ENCODE results near the gene NOS1AP.

NOS1AP gene

GRCh38 chr1:162381383-162381782, 311.9 kb downstream of the NOS1AP start, which contains the start of gene C1orf226:
C1orf226 (plus strand) TSS chr1:162381728; CDS start chr1:162381902, 174 bp downstream.
- Mint-ChIP-seq H3K36me3 (no peaks in the 10 kb centered on the region), H3K9me3 (no peaks in the 10 kb centered on the region), H3K27ac (no peak within 1 kb of the TSS), H3K4me1 (no peaks in the 10 kb centered on the region), H3K4me3 (no peak within 1 kb of the TSS)
- DNase-seq (ENCODE audit: low spot score in 2 of 2) (no peak), ATAC-seq (no peak)

DNA sequence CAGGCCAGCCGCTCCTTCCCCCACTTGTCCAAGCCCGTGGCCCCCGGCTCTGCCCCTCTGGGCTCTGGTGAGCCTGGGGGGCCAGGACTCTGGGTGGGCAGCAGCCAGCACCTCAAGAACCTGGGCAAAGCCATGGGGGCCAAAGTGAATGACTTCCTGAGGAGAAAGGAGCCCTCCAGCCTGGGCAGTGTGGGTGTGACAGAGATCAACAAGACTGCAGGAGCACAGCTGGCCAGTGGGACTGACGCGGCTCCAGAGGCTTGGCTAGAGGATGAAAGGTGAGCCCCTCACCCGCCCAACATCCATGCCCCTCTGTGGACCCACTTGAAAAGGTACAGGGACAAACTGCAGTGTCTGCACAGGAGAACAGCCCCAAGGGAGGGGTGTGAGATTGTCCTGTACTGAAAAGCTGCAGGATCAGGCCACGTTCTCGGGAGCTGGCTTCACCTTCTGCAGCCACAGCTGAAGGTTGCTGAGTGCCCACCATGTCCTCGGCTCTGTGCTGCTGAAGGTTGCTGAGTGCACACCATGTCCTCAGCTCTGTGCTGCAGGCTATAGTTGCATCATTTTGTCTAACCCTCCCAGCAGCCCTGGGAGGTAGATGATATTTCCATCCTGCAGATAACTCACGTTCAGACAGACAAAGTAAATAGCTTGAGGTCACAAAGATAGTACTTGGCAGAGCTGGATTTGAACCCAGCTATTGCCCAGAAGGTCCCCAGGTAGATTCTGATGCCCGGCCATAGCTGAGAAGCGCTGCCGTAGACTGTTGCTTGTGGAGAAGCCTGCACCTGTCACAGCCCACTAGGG, 312.7 kb downstream of the NOS1AP start:
- no peak for DNase-seq (ENCODE audit: low spot score in 2 of 2)
- Mint-ChIP-seq H3K4me1 (no peaks in the 10 kb centered on the region), H3K4me3 (no peak overlapping the region), H3K27ac (no peak overlapping the region), H3K9me3 (no peaks in the 10 kb centered on the region), H3K36me3 (no peaks in the 10 kb centered on the region)
- no peak for ATAC-seq

DNA sequence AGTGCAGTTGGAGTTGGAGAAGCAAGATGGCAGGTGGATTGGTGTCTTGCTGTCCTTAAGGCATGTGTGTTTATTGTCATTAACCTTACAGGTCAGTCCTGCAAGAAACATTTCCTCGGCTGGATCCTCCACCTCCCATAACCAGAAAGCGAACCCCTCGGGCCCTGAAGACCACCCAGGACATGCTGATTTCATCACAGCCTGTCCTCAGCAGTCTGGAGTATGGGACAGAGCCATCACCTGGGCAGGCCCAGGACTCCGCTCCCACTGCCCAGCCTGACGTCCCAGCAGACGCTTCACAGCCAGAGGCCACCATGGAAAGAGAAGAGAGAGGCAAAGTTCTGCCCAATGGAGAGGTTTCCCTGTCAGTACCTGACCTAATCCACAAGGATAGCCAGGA, 313.6 kb downstream of the NOS1AP start:
- no peak overlapping the region for H3K4me3 Mint-ChIP-seq
- ATAC-seq (no peak), DNase-seq (ENCODE audit: low spot score in 2 of 2) (no peak)
- no peaks in the 10 kb centered on the region for H3K4me1 Mint-ChIP-seq
- H3K9me3 Mint-ChIP-seq, result no peaks in the 10 kb centered on the region
- H3K27ac Mint-ChIP-seq, result no peak overlapping the region
- no peaks in the 10 kb centered on the region for H3K36me3 Mint-ChIP-seq

DNA sequence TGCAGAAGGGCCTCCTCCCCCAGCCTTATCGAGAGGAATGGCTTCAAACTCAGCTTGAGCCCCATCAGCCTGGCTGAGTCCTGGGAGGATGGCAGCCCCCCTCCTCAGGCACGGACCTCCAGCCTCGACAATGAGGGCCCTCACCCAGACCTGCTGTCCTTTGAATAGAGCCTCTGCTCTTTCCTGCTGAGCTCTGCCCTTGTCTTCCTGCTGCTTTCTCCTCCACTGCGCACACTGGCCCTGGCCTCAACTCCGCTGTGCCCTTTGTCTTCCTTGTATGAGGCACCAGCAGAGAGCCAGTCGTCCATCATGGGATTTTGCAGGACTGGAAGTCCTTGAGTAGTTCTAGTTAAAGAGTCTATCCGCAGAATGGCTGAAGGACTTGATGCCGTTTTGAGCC, 314.0 kb downstream of the NOS1AP start:
- DNase-seq (ENCODE audit: low spot score in 2 of 2) (no peak), ATAC-seq (no peak)
- H3K4me3 Mint-ChIP-seq, result no peak overlapping the region
- no peaks in the 10 kb centered on the region for H3K36me3 Mint-ChIP-seq
- H3K4me1 Mint-ChIP-seq, result no peaks in the 10 kb centered on the region
- no peaks in the 10 kb centered on the region for H3K9me3 Mint-ChIP-seq
- H3K27ac Mint-ChIP-seq, result no peak overlapping the region

- H3K4me1 Mint-ChIP-seq, result no peaks in the 10 kb centered on the region
- DNase-seq (ENCODE audit: low spot score in 2 of 2) (no peak), ATAC-seq (no peak)
- no peaks in the 10 kb centered on the region for H3K36me3 Mint-ChIP-seq
- H3K27ac Mint-ChIP-seq, result no peak overlapping the region
- no peak overlapping the region for H3K4me3 Mint-ChIP-seq
- H3K9me3 Mint-ChIP-seq, result no peaks in the 10 kb centered on the region
These were observed 314.6 kb downstream of the NOS1AP start for GRCh38 chr1:162384116-162384515.

DNA sequence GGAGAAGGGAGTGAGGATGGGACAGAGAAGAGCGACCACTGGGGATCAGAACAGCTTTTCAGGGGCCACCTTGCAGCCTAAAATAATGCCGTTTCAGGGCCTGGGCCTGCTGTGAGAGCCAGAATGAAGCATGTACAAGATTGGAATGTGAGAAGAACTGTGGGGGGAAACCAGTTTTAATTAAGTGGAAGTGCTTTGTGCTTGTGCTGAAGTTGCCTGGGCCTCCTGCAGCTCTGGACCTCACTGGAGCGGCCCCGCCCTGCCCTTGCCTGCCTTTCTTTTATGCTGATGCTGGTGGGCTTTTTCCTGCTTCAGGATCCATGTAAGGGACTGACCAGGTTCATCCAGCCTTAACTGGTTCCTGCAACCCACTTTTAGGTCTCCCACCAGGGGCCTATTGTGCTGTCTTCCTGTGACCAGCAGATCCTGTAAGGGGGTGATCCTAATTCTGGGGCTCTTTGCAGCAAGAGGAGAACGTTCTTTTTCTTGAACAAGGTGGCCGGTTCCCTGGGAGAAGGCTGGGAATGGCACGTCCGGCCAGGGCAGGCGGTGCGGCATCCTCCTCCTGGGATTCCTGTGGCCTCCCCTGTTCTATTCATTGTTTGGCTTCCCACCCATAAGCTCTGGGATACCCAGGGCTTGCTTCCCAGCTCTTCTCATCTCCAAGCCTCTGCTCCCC, 315.2 kb downstream of the NOS1AP start:
- Mint-ChIP-seq H3K4me1 (no peaks in the 10 kb centered on the region), H3K9me3 (no peaks in the 10 kb centered on the region), H3K27ac (no peak overlapping the region), H3K4me3 (no peak overlapping the region), H3K36me3 (no peaks in the 10 kb centered on the region)
- no peak for DNase-seq (ENCODE audit: low spot score in 2 of 2)
- no peak for ATAC-seq

- no peak overlapping the region for H3K27ac Mint-ChIP-seq
- H3K4me3 Mint-ChIP-seq, result no peak overlapping the region
- DNase-seq (ENCODE audit: low spot score in 2 of 2) (no peak), ATAC-seq (no peak)
- H3K36me3 Mint-ChIP-seq, result no peaks in the 10 kb centered on the region
- H3K4me1 Mint-ChIP-seq, result no peaks in the 10 kb centered on the region
- H3K9me3 Mint-ChIP-seq, result no peaks in the 10 kb centered on the region
These were observed 315.8 kb downstream of the NOS1AP start for GRCh38 chr1:162385280-162385623.

DNA sequence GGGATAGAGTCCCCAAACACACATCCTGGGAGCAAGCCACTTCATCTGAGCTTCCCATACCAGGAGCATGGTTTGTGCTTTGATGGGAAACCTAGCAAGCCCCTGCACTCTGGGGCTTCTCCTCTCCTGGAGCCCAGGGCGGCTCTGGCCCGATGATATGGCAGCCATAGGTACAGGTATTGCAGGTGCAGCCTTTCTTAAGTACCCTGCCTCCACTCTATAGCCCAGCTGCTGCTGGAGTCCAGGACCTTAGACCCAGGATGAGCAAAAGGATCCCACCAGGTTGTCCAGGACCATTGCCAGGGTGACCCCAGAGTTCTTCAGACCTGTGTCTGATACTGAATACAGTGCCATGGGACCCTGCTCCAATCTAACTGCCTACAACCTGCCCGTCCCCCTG, 316.2 kb downstream of the NOS1AP start:
- Mint-ChIP-seq H3K4me1 (no peaks in the 10 kb centered on the region), H3K4me3 (no peak overlapping the region), H3K9me3 (no peaks in the 10 kb centered on the region), H3K27ac (no peak overlapping the region), H3K36me3 (no peaks in the 10 kb centered on the region)
- no peak for ATAC-seq
- DNase-seq (ENCODE audit: low spot score in 2 of 2), result no peak

GRCh38 chr1:162386292-162387225, 317.1 kb downstream of the NOS1AP start:
- Mint-ChIP-seq H3K36me3 (no peaks in the 10 kb centered on the region), H3K27ac (no peak overlapping the region)

GRCh38 chr1:162387226-162388082, 318.0 kb downstream of the NOS1AP start:
- Mint-ChIP-seq H3K4me3 (no peak overlapping the region), H3K9me3 (no peaks in the 10 kb centered on the region), H3K4me1 (no peaks in the 10 kb centered on the region), H3K36me3 (no peaks in the 10 kb centered on the region), H3K27ac (no peak overlapping the region)
- ATAC-seq (no peak), DNase-seq (ENCODE audit: low spot score in 2 of 2) (no peak)

More at GRCh38 chr1:162386292-162387225, 317.1 kb downstream of the NOS1AP start:
- H3K4me3 Mint-ChIP-seq, result no peak overlapping the region
- H3K4me1 Mint-ChIP-seq, result no peaks in the 10 kb centered on the region
- H3K9me3 Mint-ChIP-seq, result no peaks in the 10 kb centered on the region
- DNase-seq (ENCODE audit: low spot score in 2 of 2), result no peak
- no peak for ATAC-seq

GRCh38 chr1:162388083-162388594, 318.6 kb downstream of the NOS1AP start:
- ATAC-seq (no peak), DNase-seq (ENCODE audit: low spot score in 2 of 2) (no peak)
- Mint-ChIP-seq H3K36me3 (no peaks in the 10 kb centered on the region), H3K27ac (no peak overlapping the region), H3K4me1 (no peaks in the 10 kb centered on the region), H3K9me3 (no peaks in the 10 kb centered on the region), H3K4me3 (no peak overlapping the region)

DNA sequence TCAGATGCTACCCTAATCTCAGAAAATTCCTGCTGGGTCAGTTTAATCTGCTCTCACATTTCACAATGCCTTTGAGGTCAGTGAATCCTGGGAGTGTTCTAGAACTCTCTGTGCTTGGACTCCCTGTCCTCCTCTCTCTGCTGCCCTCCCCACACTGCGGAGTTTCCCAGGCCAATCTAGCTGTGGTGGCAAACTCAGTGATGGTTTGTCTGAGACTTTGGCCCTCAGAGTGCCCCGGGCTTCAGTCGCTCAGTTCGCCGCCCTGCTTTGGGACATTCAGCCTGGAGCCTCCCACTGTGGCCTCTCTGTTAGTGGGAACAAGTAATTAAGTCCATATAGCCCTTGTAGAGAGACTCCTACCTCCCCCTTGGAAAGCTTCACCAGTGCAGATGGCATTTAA, 319.1 kb downstream of the NOS1AP start:
- Mint-ChIP-seq H3K27ac (no peak overlapping the region), H3K4me1 (no peaks in the 10 kb centered on the region), H3K36me3 (no peaks in the 10 kb centered on the region), H3K4me3 (no peak overlapping the region), H3K9me3 (no peaks in the 10 kb centered on the region)
- no peak for DNase-seq (ENCODE audit: low spot score in 2 of 2)
- no peak for ATAC-seq

DNA sequence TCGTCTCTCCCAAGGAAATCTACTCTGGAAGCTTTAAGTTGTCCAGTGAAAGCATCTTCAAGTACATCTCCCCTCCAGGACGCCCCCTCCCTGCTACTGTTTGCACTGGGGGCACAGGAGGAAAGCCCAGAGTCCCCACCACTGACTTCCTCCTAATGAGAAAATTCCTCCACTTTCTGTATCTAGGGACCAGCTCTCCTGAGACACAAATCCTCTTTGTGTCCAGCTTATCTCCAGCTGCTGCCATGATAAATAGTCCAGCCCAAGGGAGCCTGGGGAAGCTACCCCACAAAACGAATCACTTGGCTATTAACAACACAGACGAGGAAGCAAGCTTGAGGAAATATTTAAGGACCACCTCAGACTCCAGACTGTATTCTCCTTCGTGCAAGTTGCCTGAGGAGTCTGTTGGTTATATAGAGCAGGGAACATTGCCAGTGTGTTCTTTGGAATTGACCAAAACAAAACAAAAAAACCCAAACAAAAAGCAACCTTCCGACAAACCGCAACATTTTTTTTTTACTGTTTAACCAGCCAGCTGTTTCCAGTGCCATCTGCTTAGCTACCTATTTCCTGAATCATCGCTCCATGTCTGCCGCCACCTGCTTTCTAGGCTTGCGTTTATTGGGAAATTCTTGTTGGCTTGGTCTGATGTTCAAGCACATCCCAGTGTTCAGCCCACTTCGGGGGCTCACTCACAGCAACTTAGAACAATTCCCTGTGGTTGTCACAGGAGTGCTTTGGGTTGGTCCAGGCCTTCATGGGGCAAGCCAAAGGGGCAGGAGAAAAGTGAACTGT, 319.7 kb downstream of the NOS1AP start:
- H3K4me1 Mint-ChIP-seq, result no peaks in the 10 kb centered on the region
- DNase-seq (ENCODE audit: low spot score in 2 of 2), result no peak
- no peak overlapping the region for H3K27ac Mint-ChIP-seq
- H3K36me3 Mint-ChIP-seq, result no peaks in the 10 kb centered on the region
- H3K9me3 Mint-ChIP-seq, result no peaks in the 10 kb centered on the region
- ATAC-seq, result no peak
- no peak overlapping the region for H3K4me3 Mint-ChIP-seq

DNA sequence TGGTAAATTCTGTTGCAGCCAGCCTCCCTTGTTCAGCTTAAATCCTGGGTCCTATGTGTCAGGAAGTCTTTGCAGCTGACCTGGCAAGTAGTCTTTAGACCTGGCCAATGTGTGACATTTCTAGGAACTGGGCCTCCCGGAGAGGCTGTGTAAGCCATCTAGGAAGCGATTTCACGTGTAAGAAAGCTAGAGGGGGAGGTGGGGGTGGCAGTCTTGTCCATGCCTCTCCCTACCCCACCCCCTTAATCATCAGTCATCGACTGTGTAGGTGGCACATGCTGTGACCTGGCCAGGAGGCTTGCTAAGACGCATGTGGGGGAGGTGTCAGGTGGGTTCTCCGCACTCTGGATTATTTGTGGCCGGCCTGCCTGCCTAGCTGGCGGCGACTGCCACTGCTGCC, 320.5 kb downstream of the NOS1AP start:
- H3K4me3 Mint-ChIP-seq, result no peak overlapping the region
- no peaks in the 10 kb centered on the region for H3K36me3 Mint-ChIP-seq
- DNase-seq (ENCODE audit: low spot score in 2 of 2), result no peak
- no peaks in the 10 kb centered on the region for H3K9me3 Mint-ChIP-seq
- H3K4me1 Mint-ChIP-seq, result no peaks in the 10 kb centered on the region
- ATAC-seq, result no peak
- no peak overlapping the region for H3K27ac Mint-ChIP-seq

Data from stimulated activated effector memory CD8-positive, alpha-beta T cell treated with anti-CD3 and anti-CD28 coated beads, Interleukin-12 subunit alpha, Interleukin-12 subunit beta, amount 100 ng/mL, for 72 hours (primary cell).